ENCODE measurements around the gene MYO19. TPM values are rescaled to one million over a fixed set of nuclear protein-coding genes. Genes with fewer than 3 reads are reported as not detected.

Gene MYO19
- total and polyA plus RNA-seq, 2 of the 8 experiments (the other 6 are each of a cell fraction or from before 2014, with no cell fraction given), result 126 to 163 TPM

Small RNA genes lying within 50 kb of the gene (small RNA-seq; reads per million reads assigned to genes)
- gene RNA5SP439 (ENCODE audit: insufficient read depth), result not detected

Other genes with a start within 250 kb of the MYO19 start
- gene TBC1D3G, start 211.0 kb downstream of the MYO19 start, total RNA-seq (2021; fragmentation: NEBNext Ultra II Directional; extraction: Animal tissue kit (Norgen Biotek cat#: 25700)), result not detected in 2 replicates
- 0.18 TPM in 1 of 2 replicates, not detected in the other for gene TBC1D3G, start 211.0 kb downstream of the MYO19 start, polyA plus RNA-seq (2011; rRNA removed)
- gene TBC1D3H, start 146.4 kb downstream of the MYO19 start, total RNA-seq (2021; fragmentation: NEBNext Ultra II Directional; extraction: Animal tissue kit (Norgen Biotek cat#: 25700)), result not detected in 2 replicates
- gene TBC1D3H, start 146.4 kb downstream of the MYO19 start, polyA plus RNA-seq (2011; rRNA removed), result not detected in 2 replicates
- 59.1 and 60.8 TPM in 2 replicates for gene ZNHIT3, start 48.2 kb downstream of the MYO19 start, total RNA-seq (2021; fragmentation: NEBNext Ultra II Directional; extraction: Animal tissue kit (Norgen Biotek cat#: 25700))
- gene ZNHIT3, start 48.2 kb downstream of the MYO19 start, polyA plus RNA-seq (2011; rRNA removed), result 95.1 and 147 TPM in 2 replicates
- 27.1 and 28.9 TPM in 2 replicates for gene PIGW, start 119 bp upstream of the MYO19 start, total RNA-seq (2021; fragmentation: NEBNext Ultra II Directional; extraction: Animal tissue kit (Norgen Biotek cat#: 25700))
- gene PIGW, start 119 bp upstream of the MYO19 start, polyA plus RNA-seq (2011; rRNA removed), result 10.3 and 12.1 TPM in 2 replicates
- gene GGNBP2, start 10.1 kb upstream of the MYO19 start, total RNA-seq (2021; fragmentation: NEBNext Ultra II Directional; extraction: Animal tissue kit (Norgen Biotek cat#: 25700)), result 35.1 and 35.8 TPM in 2 replicates
- 29.2 and 29.7 TPM in 2 replicates for gene GGNBP2, start 10.1 kb upstream of the MYO19 start, polyA plus RNA-seq (2011; rRNA removed)
- gene DHRS11, start 57.0 kb upstream of the MYO19 start, total RNA-seq (2021; fragmentation: NEBNext Ultra II Directional; extraction: Animal tissue kit (Norgen Biotek cat#: 25700)), result 25.1 and 29.5 TPM in 2 replicates
- 63.3 and 76.9 TPM in 2 replicates for gene DHRS11, start 57.0 kb upstream of the MYO19 start, polyA plus RNA-seq (2011; rRNA removed)
- gene MRM1, start 66.7 kb upstream of the MYO19 start, total RNA-seq (2021; fragmentation: NEBNext Ultra II Directional; extraction: Animal tissue kit (Norgen Biotek cat#: 25700)), result 11.2 and 11.7 TPM in 2 replicates
- gene MRM1, start 66.7 kb upstream of the MYO19 start, polyA plus RNA-seq (2011; rRNA removed), result 9.9 and 15.1 TPM in 2 replicates

Data from H1 (cell line).